SU-DHL-6 (cell line): ENCODE results near the gene TCEAL1.

Experiments
- EZH2phosphoT487 ChIP-seq: fragments of 200-600 bp; sonication (generic), shearing (Covaris generic); conservative IDR thresholded peaks from 2 replicates; pipeline ENCODE4 v1.6.1; 2018; ENCODE audit warnings: mild to moderate bottlenecking, antibody characterized with exemption, low read length, moderate library complexity, mixed read lengths
- TF ChIP-seq, protein P1 (sequence below): fragments of 200-600 bp; sonication (generic); IDR thresholded peaks from one replicate; pipeline ENCODE4 v1.5.1; 2017; ENCODE audit warnings: antibody characterized with exemption, mild to moderate bottlenecking, low read length, moderate library complexity; ENCODE audit not compliant: insufficient read depth, poor library complexity, severe bottlenecking

DNA sequence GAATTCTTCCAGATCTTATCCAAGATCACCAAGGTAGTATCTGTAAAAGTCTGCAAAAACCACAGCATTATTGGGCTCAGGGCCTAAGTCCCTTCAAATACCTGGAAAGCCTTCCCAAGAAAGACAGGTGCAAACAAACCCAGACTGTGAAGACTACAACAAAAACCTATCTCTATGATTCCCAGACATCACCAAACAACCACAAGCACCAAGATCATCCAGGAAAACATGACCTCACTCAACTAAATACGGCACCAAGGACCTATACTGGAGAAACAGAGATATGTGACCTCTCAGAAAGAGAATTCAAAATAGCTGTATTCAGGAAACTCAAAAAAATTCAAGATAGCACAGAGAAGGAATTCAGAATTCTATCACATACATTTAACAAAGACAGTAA, 15.3 kb downstream of the TCEAL1 start:
- TF ChIP-seq, protein P1, sequence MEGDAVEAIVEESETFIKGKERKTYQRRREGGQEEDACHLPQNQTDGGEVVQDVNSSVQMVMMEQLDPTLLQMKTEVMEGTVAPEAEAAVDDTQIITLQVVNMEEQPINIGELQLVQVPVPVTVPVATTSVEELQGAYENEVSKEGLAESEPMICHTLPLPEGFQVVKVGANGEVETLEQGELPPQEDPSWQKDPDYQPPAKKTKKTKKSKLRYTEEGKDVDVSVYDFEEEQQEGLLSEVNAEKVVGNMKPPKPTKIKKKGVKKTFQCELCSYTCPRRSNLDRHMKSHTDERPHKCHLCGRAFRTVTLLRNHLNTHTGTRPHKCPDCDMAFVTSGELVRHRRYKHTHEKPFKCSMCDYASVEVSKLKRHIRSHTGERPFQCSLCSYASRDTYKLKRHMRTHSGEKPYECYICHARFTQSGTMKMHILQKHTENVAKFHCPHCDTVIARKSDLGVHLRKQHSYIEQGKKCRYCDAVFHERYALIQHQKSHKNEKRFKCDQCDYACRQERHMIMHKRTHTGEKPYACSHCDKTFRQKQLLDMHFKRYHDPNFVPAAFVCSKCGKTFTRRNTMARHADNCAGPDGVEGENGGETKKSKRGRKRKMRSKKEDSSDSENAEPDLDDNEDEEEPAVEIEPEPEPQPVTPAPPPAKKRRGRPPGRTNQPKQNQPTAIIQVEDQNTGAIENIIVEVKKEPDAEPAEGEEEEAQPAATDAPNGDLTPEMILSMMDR = no peak
- TF ChIP-seq EZH2phosphoT487 = no peak
